GM21723 (cell line): ENCODE measurements around the gene ABCE1.
"Not testable (repeated sequence)": the region's sequence is repeated elsewhere in the genome, so short reads cannot be mapped to it uniquely, and the experiment has no call there.

Experiments used
- ATAC-seq: cut with Tn5 transposase; IDR thresholded peaks from one replicate; pipeline ENCODE4 v1.9.1; 2021; ENCODE audit warnings: mild to moderate bottlenecking, moderate library complexity; ENCODE audit not compliant: unreplicated experiment

ABCE1 gene

GRCh38 chr4:145101091-145101490, 3.0 kb downstream of the ABCE1 start:
- ATAC-seq = no peak

GRCh38 chr4:145102619-145103018, 4.5 kb downstream of the ABCE1 start:
- no peak for ATAC-seq

- ATAC-seq = no peak
Measured at GRCh38 chr4:145103496-145103895, 5.4 kb downstream of the ABCE1 start.

- ATAC-seq = no peak
Measured at GRCh38 chr4:145107126-145107525, 9.0 kb downstream of the ABCE1 start.

GRCh38 chr4:145108128-145108527, 10.0 kb downstream of the ABCE1 start:
- ATAC-seq = no peak

- ATAC-seq = no peak
Measured at GRCh38 chr4:145125396-145125795, 27.3 kb downstream of the ABCE1 start.

- ATAC-seq = no peak
Measured at GRCh38 chr4:145130130-145130529, 32.0 kb downstream of the ABCE1 start.

- ATAC-seq = no peak
Measured at GRCh38 chr4:145130788-145131399, 32.8 kb downstream of the ABCE1 start.

- ATAC-seq = no peak
Measured at GRCh38 chr4:145131848-145132247, 33.7 kb downstream of the ABCE1 start.

- peak; percentile 78 for ATAC-seq
Measured at GRCh38 chr4:145132511-145133098, 34.5 kb downstream of the ABCE1 start.

GRCh38 chr4:145136219-145136618, 38.1 kb downstream of the ABCE1 start:
- ATAC-seq = not testable (repeated sequence)

- ATAC-seq = no peak
Measured at GRCh38 chr4:145148980-145149379, 50.9 kb downstream of the ABCE1 start.

- ATAC-seq = no peak
Measured at GRCh38 chr4:145153181-145153903, 55.2 kb downstream of the ABCE1 start.

GRCh38 chr4:145153904-145154298, 55.8 kb downstream of the ABCE1 start:
- ATAC-seq = peak; percentile 56

- ATAC-seq = peak; percentile 76
Measured at GRCh38 chr4:145154573-145154972, 56.5 kb downstream of the ABCE1 start.

GRCh38 chr4:145155268-145155870, 57.3 kb downstream of the ABCE1 start:
- no peak for ATAC-seq

GRCh38 chr4:145156986-145157385, 58.9 kb downstream of the ABCE1 start:
- no peak for ATAC-seq

GRCh38 chr4:145161549-145161948, 63.4 kb downstream of the ABCE1 start:
- ATAC-seq = no peak

GRCh38 chr4:145167887-145168286, 69.8 kb downstream of the ABCE1 start:
- ATAC-seq = no peak

GRCh38 chr4:145168581-145169187, 70.6 kb downstream of the ABCE1 start:
- ATAC-seq = no peak

GRCh38 chr4:145170223-145170622, 72.1 kb downstream of the ABCE1 start:
- ATAC-seq = no peak
